H1 (cell line): Measurements from ENCODE around the gene BRI3BP. TPM values are rescaled to one million over a fixed set of nuclear protein-coding genes. Genes with fewer than 3 reads are reported as not detected.
A peak's percentile ranks its signal among the peaks of the same experiment; 100 is the strongest.

Experiments used
- CTCF ChIA-PET: fragments of 300-600 bp; sonication (Branson Sonifier 250); formaldehyde crosslinking; loops from one replicate; lab custom pipeline; 2021; ENCODE audit not compliant: partially characterized antibody; lab: Charles Lee
- POLR2A ChIA-PET: fragments of 300-600 bp; sonication (Branson Sonifier 250); formaldehyde crosslinking; loops from one replicate; lab custom pipeline; 2021; ENCODE audit warnings: inconsistent platforms; ENCODE audit not compliant: partially characterized antibody; lab: Charles Lee
- DNase-seq, 2 experiments: peaks; one replicate each; pipeline versions ENCODE4 v3.0.0 to v3.0.0-alpha.2; 2010 to 2022; ENCODE audit warnings: low spot score in 2 of 2, low read depth in 1 of 2, mixed read lengths in 1 of 2
- FAIRE-seq: peaks from 2 replicates; lab custom pipeline; 2011; peaks lifted over from hg19 to GRCh38; lab: Jason Lieb, UNC
- H2AFZ ChIP-seq: 2 replicates; pipeline ENCODE4 v1.8.1; 2012; ENCODE audit warnings: low read length, inconsistent platforms
- H2AK5ac ChIP-seq: 2 replicates; pipeline ENCODE4 v1.6.1; 2013; ENCODE audit warnings: low read depth, low read length
- H2BK120ac ChIP-seq: replicated peaks from 2 replicates; pipeline ENCODE3; 2013; ENCODE audit warnings: low read depth, low read length, inconsistent platforms
- H2BK12ac ChIP-seq: 2 replicates; pipeline ENCODE4 v1.6.1; 2013; ENCODE audit warnings: low read depth, low read length
- H2BK15ac ChIP-seq: 2 replicates; pipeline ENCODE4 v1.6.1; 2013; ENCODE audit warnings: low read length
- H2BK20ac ChIP-seq: 2 replicates; pipeline ENCODE4 v1.6.1; 2013; ENCODE audit warnings: low read length
- H2BK5ac ChIP-seq: 2 replicates; pipeline ENCODE4 v1.6.1; 2013; ENCODE audit warnings: low read depth, low read length
- H3K14ac ChIP-seq: 2 replicates; pipeline ENCODE4 v1.6.1; 2013; ENCODE audit warnings: inconsistent platforms; ENCODE audit not compliant: insufficient read length
- H3K18ac ChIP-seq: 2 replicates; pipeline ENCODE4 v1.6.1; 2013; ENCODE audit warnings: low read length; ENCODE audit errors: extremely low read depth
- H3K23ac ChIP-seq: 2 replicates; pipeline ENCODE4 v1.6.1; 2013; ENCODE audit warnings: inconsistent platforms; ENCODE audit not compliant: insufficient read length
- H3K23me2 ChIP-seq: 2 replicates; pipeline ENCODE4 v1.6.1; 2013; ENCODE audit warnings: low read depth, low read length
- H3K27ac ChIP-seq: 2 replicates; pipeline ENCODE4 v1.6.1; 2011; ENCODE audit warnings: low read depth, low read length, inconsistent platforms
- H3K27me3 ChIP-seq, 4 experiments: replicated peaks in 1 of 4; 1 replicate in 1 of 4; 2 replicates in 3 of 4; pipeline versions ENCODE4 v1.6.1 to v1.8.1; 2011 to 2013; ENCODE audit warnings: low read length in 3 of 4, mild to moderate bottlenecking in 3 of 4, inconsistent platforms in 2 of 4, mixed read lengths in 2 of 4, moderate library complexity in 1 of 4; ENCODE audit not compliant: control insufficient read depth in 3 of 4, insufficient read depth in 3 of 4; ENCODE audit errors: extremely low read depth in 1 of 4
- H3K36me3 ChIP-seq, 4 experiments: 2 replicates each; pipeline versions ENCODE4 v1.6.1 to v1.8.1; 2011 to 2013; ENCODE audit warnings: mild to moderate bottlenecking in 4 of 4, low read length in 3 of 4, moderate library complexity in 2 of 4, control low read depth in 1 of 4, inconsistent platforms in 1 of 4; ENCODE audit not compliant: insufficient read depth in 4 of 4, control insufficient read depth in 2 of 4
- H3K4ac ChIP-seq: replicated peaks from 2 replicates; pipeline ENCODE3; 2013; ENCODE audit warnings: low read length, low read depth, mixed read lengths, inconsistent platforms; ENCODE audit not compliant: insufficient read length
- H3K4me1 ChIP-seq, 4 experiments: replicated peaks in 1 of 4; 1 replicate in 1 of 4; 2 replicates in 3 of 4; pipeline versions ENCODE4 v1.6.1 to v1.8.1; 2011 to 2013; ENCODE audit warnings: low read length in 3 of 4, inconsistent platforms in 2 of 4, mixed read lengths in 1 of 4; ENCODE audit not compliant: insufficient read depth in 4 of 4, control insufficient read depth in 3 of 4
- H3K4me2 ChIP-seq, 2 experiments: 2 replicates each; pipeline versions ENCODE4 v1.6.1 to v1.8.1; 2011 to 2013; ENCODE audit warnings: low read depth in 2 of 2, low read length in 2 of 2, control low read depth in 1 of 2, inconsistent platforms in 1 of 2, mild to moderate bottlenecking in 1 of 2; ENCODE audit not compliant: insufficient read depth in 1 of 2
- H3K4me3 ChIP-seq, 4 experiments: fragments of 200-600, 300-600 bp in 1 of 4; sonication (generic), shearing (Covaris generic), sonication (Bioruptor Twin) in 1 of 4; 2 replicates each; pipeline versions ENCODE4 v1.5.1 to v1.8.1; 2011 to 2016; ENCODE audit warnings: low read length in 4 of 4, low read depth in 3 of 4, control low read depth in 2 of 4, inconsistent platforms in 2 of 4, mild to moderate bottlenecking in 2 of 4, mixed read lengths in 1 of 4, moderate library complexity in 1 of 4; ENCODE audit not compliant: insufficient read depth in 2 of 4; ENCODE audit errors: extremely low read depth in 1 of 4
- H3K56ac ChIP-seq: replicated peaks from 2 replicates; pipeline ENCODE3; 2013; ENCODE audit warnings: low read depth, mild to moderate bottlenecking, mixed read lengths, low read length, inconsistent platforms; ENCODE audit not compliant: insufficient read length
- H3K79me1 ChIP-seq: 2 replicates; pipeline ENCODE4 v1.6.1; 2013; ENCODE audit warnings: low read depth, low read length, control low read depth
- H3K79me2 ChIP-seq, 2 experiments: 2 replicates each; pipeline versions ENCODE4 v1.6.1 to v1.8.1; 2012 to 2013; ENCODE audit warnings: low read length in 2 of 2, mild to moderate bottlenecking in 2 of 2, inconsistent platforms in 1 of 2; ENCODE audit not compliant: insufficient read depth in 2 of 2, control insufficient read depth in 1 of 2
- H3K9ac ChIP-seq, 4 experiments: replicated peaks in 1 of 4; 1 replicate in 1 of 4; 2 replicates in 3 of 4; pipeline versions ENCODE4 v1.6.1 to v1.8.1; 2011 to 2013; ENCODE audit warnings: low read depth in 3 of 4, low read length in 3 of 4, control low read depth in 2 of 4, mild to moderate bottlenecking in 2 of 4, moderate library complexity in 2 of 4, inconsistent platforms in 1 of 4; ENCODE audit errors: extremely low read depth in 1 of 4
- H3K9me3 ChIP-seq, 2 experiments: 2 replicates each; pipeline versions ENCODE4 v1.6.1 to v1.8.1; 2012 to 2013; ENCODE audit warnings: mild to moderate bottlenecking in 2 of 2, moderate library complexity in 2 of 2, control low read depth in 1 of 2, inconsistent platforms in 1 of 2, low read depth in 1 of 2, low read length in 1 of 2, mixed read lengths in 1 of 2; ENCODE audit not compliant: insufficient read depth in 2 of 2
- H4K20me1 ChIP-seq, 2 experiments: replicated peaks in 1 of 2; 2 replicates each; pipeline versions ENCODE3 to v1.8.1; 2011 to 2013; ENCODE audit warnings: inconsistent platforms in 2 of 2, low read length in 2 of 2, mild to moderate bottlenecking in 1 of 2; ENCODE audit not compliant: insufficient read depth in 2 of 2, control insufficient read depth in 1 of 2
- H4K5ac ChIP-seq: 2 replicates; pipeline ENCODE4 v1.6.1; 2013; ENCODE audit warnings: low read length, low read depth, mixed read lengths, inconsistent platforms; ENCODE audit not compliant: insufficient read length
- H4K8ac ChIP-seq: 2 replicates; pipeline ENCODE4 v1.8.0; 2013; ENCODE audit warnings: mild to moderate bottlenecking, moderate library complexity, low read length, inconsistent platforms; ENCODE audit not compliant: insufficient read depth; ENCODE audit errors: extremely low read depth
- H4K91ac ChIP-seq: replicated peaks from 2 replicates; pipeline ENCODE3; 2013; ENCODE audit warnings: low read length, mixed read lengths, inconsistent platforms; ENCODE audit not compliant: insufficient read length
- CBX8 ChIP-seq: fragments of 300-800, 300-1000 bp; sonication (generic); IDR thresholded peaks from 2 replicates; pipeline ENCODE4 v1.7.1; 2016; ENCODE audit warnings: low read depth, low read length, borderline replicate concordance
- EZH2 ChIP-seq: fragments of 200-600 bp; sonication (generic); IDR thresholded peaks from 2 replicates; pipeline ENCODE4 v1.7.1; 2012; ENCODE audit warnings: low read depth, mild to moderate bottlenecking, moderate library complexity, low read length, inconsistent platforms; ENCODE audit not compliant: severe bottlenecking
- GABPA ChIP-seq: IDR thresholded peaks from 2 replicates; pipeline ENCODE4 v1.6.1; 2011; ENCODE audit warnings: mild to moderate bottlenecking, low read length, moderate library complexity, borderline replicate concordance; ENCODE audit not compliant: insufficient read depth
- KDM5A ChIP-seq: fragments of 200-600 bp; IDR thresholded peaks from 2 replicates; pipeline ENCODE4 v1.7.1; 2012; ENCODE audit warnings: mild to moderate bottlenecking, low read length, inconsistent platforms, mixed read lengths
- NANOG ChIP-seq: IDR thresholded peaks from 2 replicates; pipeline ENCODE4 v1.6.1; 2011; ENCODE audit warnings: low read length, low read depth, mild to moderate bottlenecking, inconsistent platforms; ENCODE audit not compliant: insufficient read depth, poor library complexity, severe bottlenecking
- NRF1 ChIP-seq: IDR thresholded peaks from 2 replicates; pipeline ENCODE4 v1.6.1; 2011; ENCODE audit warnings: mild to moderate bottlenecking, low read depth, low read length, improper control_type of control experiment
- POLR2AphosphoS5 ChIP-seq: IDR thresholded peaks from 2 replicates; pipeline ENCODE4 v1.6.1; 2011; ENCODE audit warnings: low read depth, low read length
- SIN3A ChIP-seq, 2 experiments: IDR thresholded peaks in 1 of 2; conservative IDR thresholded peaks in 1 of 2; 2 replicates each; pipeline ENCODE4 v1.6.1; 2011 to 2012; ENCODE audit warnings: low read length in 2 of 2, improper control_type of control experiment in 1 of 2, low read depth in 1 of 2, mild to moderate bottlenecking in 1 of 2
- SIX5 ChIP-seq: IDR thresholded peaks from 2 replicates; pipeline ENCODE4 v1.6.1; 2011; ENCODE audit warnings: mild to moderate bottlenecking, low read depth, low read length
- SRF ChIP-seq: IDR thresholded peaks from 2 replicates; pipeline ENCODE4 v1.6.1; 2011; ENCODE audit warnings: mild to moderate bottlenecking, low read depth, low read length, moderate library complexity
- WGBS, 2 experiments: shearing (Covaris generic) in 1 of 2; methylation state at CpG; one replicate each; pipeline versions ENCODE4 v1.1.6 to v1.1.7; 2013 to 2015; ENCODE audit warnings: low lambda C conversion rate in 2 of 2, mixed read lengths in 2 of 2, inconsistent platforms in 1 of 2, low coverage in 1 of 2, missing lambda C conversion rate in 1 of 2; ENCODE audit not compliant: insufficient replicate concordance in 2 of 2, insufficient coverage in 1 of 2, insufficient read length in 1 of 2; ENCODE audit errors: extremely low coverage in 1 of 2, missing lambda C conversion rate in 1 of 2; 5-methylcytosine and 5-hydroxymethylcytosine counted together
- polyA plus RNA-seq, 7 experiments: library from polyadenylated mRNA; depleted of rRNA in 3 of 7; stranded (reverse) in 5 of 7; unstranded in 2 of 7; fragments of >200 nt in 5 of 7; fragments of 200-250 nt in 2 of 7; gene quantifications; 1 replicate in 5 of 7; 2 replicates in 1 of 7; 4 replicates in 1 of 7; pipeline versions ENCODE4 v1.2.1 to v1.2.3, GENCODE V29; 2011 to 2013; ENCODE audit warnings: missing spikeins in 2 of 7, mixed read lengths in 2 of 7
- total RNA-seq: library from RNA; stranded (reverse); fragmentation: NEBNext Ultra II Directional; extraction: Animal tissue kit (Norgen Biotek cat#: 25700); gene quantifications from 2 replicates; pipeline ENCODE4 v1.2.1, GENCODE V29; 2021

BRI3BP gene
- total and polyA plus RNA-seq, 2 of the 8 experiments (the other 6 are each of a cell fraction or from before 2014, with no cell fraction given), result 5.4 to 14.2 TPM

DNA sequence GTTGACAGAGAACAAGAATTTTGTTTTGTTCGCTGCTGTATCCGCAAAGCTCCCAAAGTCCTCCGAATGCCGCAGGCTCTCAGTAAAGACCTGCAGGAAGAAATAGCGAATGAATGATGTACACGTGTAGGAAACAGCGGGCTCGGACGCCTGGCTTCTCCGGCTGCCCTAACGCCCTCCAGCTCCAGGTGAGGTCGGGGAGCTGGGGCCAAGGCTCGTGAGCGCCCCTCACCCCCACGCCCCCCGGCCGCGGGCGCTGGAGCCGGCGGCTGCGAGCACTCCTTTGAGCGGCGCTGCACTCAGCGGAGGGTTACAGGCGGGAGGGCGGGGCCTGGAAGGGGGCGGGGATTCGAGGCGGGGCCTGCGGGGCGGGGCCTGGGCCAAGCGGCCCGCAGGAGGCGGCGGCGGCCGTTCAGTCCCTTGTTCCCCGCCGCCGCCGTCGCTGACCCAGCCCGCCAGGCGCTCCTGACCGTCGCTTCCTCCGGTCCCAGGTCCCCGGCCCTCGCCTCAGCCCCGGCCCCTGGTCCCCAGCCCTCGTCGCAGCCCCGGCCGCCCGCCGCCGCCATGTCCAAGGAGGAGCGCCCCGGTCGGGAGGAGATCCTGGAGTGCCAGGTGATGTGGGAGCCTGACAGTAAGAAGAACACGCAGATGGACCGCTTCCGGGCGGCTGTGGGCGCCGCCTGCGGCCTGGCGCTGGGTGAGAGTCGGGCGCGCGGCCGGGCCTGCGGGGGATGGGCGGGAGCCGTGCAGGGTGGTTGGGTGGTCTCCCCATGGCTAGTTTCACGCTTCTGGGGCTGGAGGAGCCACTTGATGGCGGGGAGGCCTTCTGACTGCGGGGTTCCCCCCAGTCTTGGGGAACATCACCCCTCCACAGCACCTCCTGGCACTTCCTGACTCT, 71.8 kb downstream of the BRI3BP start, which contains the start of gene AACS:
Gene AACS (plus strand): TSS at position 415 of the 898 bp plus-strand sequence. CDS start 150 bp downstream, at position 565.
- Histone ChIP-seq H2BK5ac (peak within 1 kb of the TSS; percentile 75), H3K27ac (no peak within 1 kb of the TSS; the same call in 1 of the 2 replicates), H3K79me2 (peaks cover 3 to 39% of the 10 kb centered on the region in 2 experiments; a peak in 3 of 4 replicates), H3K23ac (no peak within 1 kb of the TSS), H2BK15ac (peak within 1 kb of the TSS; percentile 72; the same call in 1 of the 2 replicates), H3K4me1 (peaks cover 6 to 23% (median 11%) of the 10 kb centered on the region in 4 experiments), H3K4me2 (peak within 1 kb of the TSS; percentile 77 to 93), H2AFZ (peak within 1 kb of the TSS; percentile 89; the same call in 1 of the 2 replicates), H2BK120ac (peak within 1 kb of the TSS; percentile 61), H4K20me1 (peaks cover 13 to 15% of the 10 kb centered on the region in 2 experiments), H3K36me3 (no peaks in the 10 kb centered on the region; a peak in 1 of 8 replicates), H2AK5ac (peak within 1 kb of the TSS; percentile 19; the same call in 1 of the 2 replicates), H4K91ac (peak within 1 kb of the TSS; percentile 17), H3K27me3 (no peaks in the 10 kb centered on the region), H3K4ac (peak within 1 kb of the TSS; percentile 69), H4K5ac (peak within 1 kb of the TSS; percentile 63), H2BK12ac (peak within 1 kb of the TSS; percentile 84; the same call in 1 of the 2 replicates), H3K23me2 (peaks cover 10% of the 10 kb centered on the region), H3K14ac (no peak within 1 kb of the TSS), H3K9ac (peak within 1 kb of the TSS; percentile 49 to 81 (median 60)), H4K8ac (peak within 1 kb of the TSS; percentile 93; the same call in 1 of the 2 replicates), H3K79me1 (peaks cover 13% of the 10 kb centered on the region), H3K18ac (peak within 1 kb of the TSS; percentile 32), H3K4me3 (peak within 1 kb of the TSS; percentile 68 to 97 (median 76)), H2BK20ac (0 out of 2 replicates have a peak within 1 kb of the TSS, but pooled peaks have one; percentile 72), H3K9me3 (peaks cover 2 to 4% of the 10 kb centered on the region in 2 experiments; a peak in 2 of 4 replicates), H3K56ac (no peak within 1 kb of the TSS)
- ChIA-PET CTCF (interaction anchor here (0.6 to 2.3 kb wide), 5 partner anchors 14 to 125 kb away, joined by 3 to 6 read pairs (median 4); no protein-coding TSS in a partner anchor), POLR2A (interaction anchor here (0.6 to 3.5 kb wide), 11 partner anchors 10 to 562 kb away, joined by 3 to 32 read pairs (median 3); partner anchors contain the start of gene BRI3BP)
- DNase-seq (peak in 1 of 2 experiments; percentile 87), FAIRE-seq (no peak)
- 1% methylated on average over 51 of the region's 80 CpGs; no CpG with 5 or more reads in 1 of the 2 experiments for WGBS, 2 experiments
- no peak for TF ChIP-seq NANOG
- TF ChIP-seq CBX8, result no peak
- TF ChIP-seq SRF, result no peak
- TF ChIP-seq KDM5A, result no peak
- no peak for TF ChIP-seq NRF1
- TF ChIP-seq EZH2, result no peak
- peak in 1 of 2 experiments; percentile 15; a peak in 2 of 4 replicates for TF ChIP-seq SIN3A (conservative IDR thresholded peaks at IDR 0.05 in 1 of 2, IDR thresholded peaks at IDR 0.05 in 1 of 2; ENCODE audit: low read depth in 1 of 2, low read length in 2 of 2)
- peak; percentile 56 for TF ChIP-seq POLR2AphosphoS5
- no peak for TF ChIP-seq SIX5
- no peak for TF ChIP-seq GABPA
